Progenitor cell of endocrine pancreas (in vitro differentiated cells): Measurements from ENCODE around the gene ITGAD. TPM values are rescaled to one million over a fixed set of nuclear protein-coding genes. Genes with fewer than 3 reads are reported as not detected.

Experiments
- DNase-seq: peaks from one replicate; pipeline ENCODE4 v3.0.0; 2021; ENCODE audit warnings: low spot score; ENCODE audit not compliant: unreplicated experiment
- H3K27ac Mint-ChIP-seq: 2 replicates; pipeline ENCODE4 v1.8.0; 2021; ENCODE audit warnings: mild to moderate bottlenecking, moderate library complexity, mixed read lengths
- H3K27me3 Mint-ChIP-seq: 2 replicates; pipeline ENCODE4 v1.8.0; 2021; ENCODE audit warnings: mixed read lengths
- H3K36me3 Mint-ChIP-seq: 2 replicates; pipeline ENCODE4 v1.8.0; 2022; ENCODE audit warnings: mixed read lengths; ENCODE audit not compliant: insufficient read depth
- H3K4me1 Mint-ChIP-seq: 2 replicates; pipeline ENCODE4 v1.8.0; 2021; ENCODE audit warnings: low read depth, mixed read lengths
- H3K4me3 Mint-ChIP-seq: 2 replicates; pipeline ENCODE4 v1.8.0; 2021; ENCODE audit warnings: low read depth, mild to moderate bottlenecking, moderate library complexity, mixed read lengths
- H3K9me3 Mint-ChIP-seq: 2 replicates; pipeline ENCODE4 v1.8.0; 2021; ENCODE audit warnings: low read depth, mixed read lengths
- CTCF ChIP-seq: fragments of 200-600 bp; sonication (generic); IDR thresholded peaks from one replicate; pipeline ENCODE4 v1.5.0; 2021; ENCODE audit warnings: antibody characterized with exemption, mild to moderate bottlenecking; ENCODE audit not compliant: unreplicated experiment
- total RNA-seq: library from RNA; stranded (reverse); gene quantifications from 2 replicates; pipeline ENCODE4 v1.2.1, GENCODE V29; 2021

Gene ITGAD
- total RNA-seq, 1 donor from 2014 or later, result not detected

- no peak overlapping the region for H3K4me3 Mint-ChIP-seq
- H3K4me1 Mint-ChIP-seq, result no peaks in the 10 kb centered on the region
- peaks cover 14% of the 10 kb centered on the region for H3K27me3 Mint-ChIP-seq
- TF ChIP-seq CTCF, result no peak
- no peaks in the 10 kb centered on the region for H3K36me3 Mint-ChIP-seq
- peaks cover 6% of the 10 kb centered on the region for H3K9me3 Mint-ChIP-seq
- peak overlapping the region; percentile 13 for H3K27ac Mint-ChIP-seq
- DNase-seq, result no peak
Measured at GRCh38 chr16:31371008-31371407, 22.1 kb upstream of the ITGAD start.

GRCh38 chr16:31371619-31372484, 21.3 kb upstream of the ITGAD start:
- no peak overlapping the region for H3K27ac Mint-ChIP-seq
- DNase-seq, result no peak
- H3K4me1 Mint-ChIP-seq, result no peaks in the 10 kb centered on the region
- peaks cover 6% of the 10 kb centered on the region for H3K9me3 Mint-ChIP-seq
- no peaks in the 10 kb centered on the region for H3K36me3 Mint-ChIP-seq
- no peak for TF ChIP-seq CTCF
- no peak overlapping the region for H3K4me3 Mint-ChIP-seq
- peaks cover 13% of the 10 kb centered on the region for H3K27me3 Mint-ChIP-seq

- no peaks in the 10 kb centered on the region for H3K4me1 Mint-ChIP-seq
- H3K27ac Mint-ChIP-seq, result no peak overlapping the region
- H3K4me3 Mint-ChIP-seq, result no peak overlapping the region
- no peaks in the 10 kb centered on the region for H3K36me3 Mint-ChIP-seq
- peaks cover 6% of the 10 kb centered on the region for H3K9me3 Mint-ChIP-seq
- H3K27me3 Mint-ChIP-seq, result peaks cover 13% of the 10 kb centered on the region
- TF ChIP-seq CTCF, result no peak
- no peak for DNase-seq
Measured at GRCh38 chr16:31373235-31373634, 19.9 kb upstream of the ITGAD start.

GRCh38 chr16:31375231-31375630, 17.9 kb upstream of the ITGAD start:
- H3K9me3 Mint-ChIP-seq, result peaks cover 6% of the 10 kb centered on the region
- no peaks in the 10 kb centered on the region for H3K36me3 Mint-ChIP-seq

GRCh38 chr16:31376705-31377104, 16.4 kb upstream of the ITGAD start:
- no peaks in the 10 kb centered on the region for H3K36me3 Mint-ChIP-seq
- DNase-seq, result no peak
- no peak overlapping the region for H3K4me3 Mint-ChIP-seq
- no peak overlapping the region for H3K27ac Mint-ChIP-seq
- peaks cover 6% of the 10 kb centered on the region for H3K9me3 Mint-ChIP-seq
- H3K4me1 Mint-ChIP-seq, result no peaks in the 10 kb centered on the region
- no peak for TF ChIP-seq CTCF
- H3K27me3 Mint-ChIP-seq, result peaks cover 20% of the 10 kb centered on the region

More at GRCh38 chr16:31375231-31375630, 17.9 kb upstream of the ITGAD start:
- TF ChIP-seq CTCF, result no peak
- H3K27ac Mint-ChIP-seq, result no peak overlapping the region
- no peaks in the 10 kb centered on the region for H3K4me1 Mint-ChIP-seq
- H3K4me3 Mint-ChIP-seq, result no peak overlapping the region
- DNase-seq, result no peak
- peaks cover 17% of the 10 kb centered on the region for H3K27me3 Mint-ChIP-seq
